Esophagus (tissue), 2 donors: ENCODE data around the gene ERAP2. TPM values are rescaled to one million over a fixed set of nuclear protein-coding genes. Genes with fewer than 3 reads are reported as not detected.

ENCODE experiments used
- H3K27ac ChIP-seq, 2 donors: one replicate each; pipeline ENCODE4 v1.5.1; 2013; ENCODE audit warnings: low read depth in 2 of 2, mild to moderate bottlenecking in 2 of 2, inconsistent platforms in 1 of 2, low read length in 1 of 2, moderate library complexity in 1 of 2
- H3K27me3 ChIP-seq, 2 donors: one replicate each; pipeline ENCODE4 v1.6.1; 2013; ENCODE audit warnings: low read length in 2 of 2, control low read depth in 1 of 2, mild to moderate bottlenecking in 1 of 2; ENCODE audit not compliant: insufficient read depth in 2 of 2, control insufficient read depth in 1 of 2
- H3K36me3 ChIP-seq, 2 donors: one replicate each; pipeline ENCODE4 v1.6.1; 2013; ENCODE audit warnings: low read length in 1 of 2; ENCODE audit not compliant: control insufficient read depth in 2 of 2, insufficient read depth in 2 of 2
- H3K4me1 ChIP-seq, 2 donors: one replicate each; pipeline ENCODE4 v1.6.1; 2013; ENCODE audit warnings: low read length in 1 of 2; ENCODE audit not compliant: control insufficient read depth in 2 of 2, insufficient read depth in 2 of 2
- H3K4me3 ChIP-seq, 2 donors: one replicate each; pipeline ENCODE4 v1.5.1; 2013; ENCODE audit warnings: low read length in 2 of 2, mild to moderate bottlenecking in 2 of 2, low read depth in 1 of 2, moderate library complexity in 1 of 2
- H3K9me3 ChIP-seq, 2 donors: one replicate each; pipeline ENCODE4 v1.6.1; 2013; ENCODE audit warnings: mild to moderate bottlenecking in 2 of 2, low read depth in 1 of 2, low read length in 1 of 2, moderate library complexity in 1 of 2; ENCODE audit not compliant: control insufficient read depth in 2 of 2, insufficient read depth in 1 of 2
- WGBS, 2 donors: extraction: QIAGEN DNeasy Blood & Tissue Kit; methylation state at CpG; one replicate each; pipeline ENCODE4 v1.1.7; 2013; 5-methylcytosine and 5-hydroxymethylcytosine counted together
- polyA plus RNA-seq, 2 donors: library from polyadenylated mRNA; stranded (reverse); fragments of 200-250 nt; gene quantifications; one replicate each; pipeline ENCODE4 v1.2.3, GENCODE V29; 2013
- donor health status: healthy with polysubstance abuse.
- donor health status: Bipolar disorder and iron deficiency.

Gene ERAP2
- polyA plus RNA-seq, 2 donors: 0.64 to 1.8 TPM

GRCh38 chr5:96943799-96944198, 67.5 kb downstream of the ERAP2 start:
- Histone ChIP-seq H3K9me3 (no peaks in the 10 kb centered on the region), H3K4me1 (peaks cover 2% of the 10 kb centered on the region in 2 donors), H3K27me3 (no peaks in the 10 kb centered on the region), H3K27ac (no peak overlapping the region), H3K4me3 (no peak overlapping the region), H3K36me3 (no peaks in the 10 kb centered on the region)
- 86 to 89% methylated on average over 1 of the region's 1 CpG for WGBS, 2 donors

- Histone ChIP-seq H3K9me3 (no peaks in the 10 kb centered on the region), H3K4me1 (peaks cover 2% of the 10 kb centered on the region in 2 donors), H3K36me3 (no peaks in the 10 kb centered on the region), H3K4me3 (no peak overlapping the region), H3K27me3 (no peaks in the 10 kb centered on the region), H3K27ac (no peak overlapping the region)
- 80 to 92% methylated on average over 5 of the region's 5 CpGs for WGBS, 2 donors
Measured at GRCh38 chr5:96945144-96945897, 69.0 kb downstream of the ERAP2 start.

- Histone ChIP-seq H3K4me1 (peaks cover 2% of the 10 kb centered on the region in 2 donors), H3K27me3 (no peaks in the 10 kb centered on the region), H3K27ac (no peak overlapping the region), H3K9me3 (no peaks in the 10 kb centered on the region), H3K4me3 (no peak overlapping the region), H3K36me3 (no peaks in the 10 kb centered on the region)
- WGBS, 2 donors: 76 to 81% methylated on average over 3 of the region's 3 CpGs
Measured at GRCh38 chr5:96946381-96946780, 70.1 kb downstream of the ERAP2 start.

- Histone ChIP-seq H3K4me3 (no peak overlapping the region), H3K27ac (no peak overlapping the region), H3K4me1 (no peaks in the 10 kb centered on the region), H3K36me3 (no peaks in the 10 kb centered on the region), H3K27me3 (no peaks in the 10 kb centered on the region), H3K9me3 (no peaks in the 10 kb centered on the region)
- 83% methylated on average over 3 of the region's 3 CpGs for WGBS, 2 donors
Measured at GRCh38 chr5:96952118-96952750, 75.9 kb downstream of the ERAP2 start.

GRCh38 chr5:96952974-96953730, 76.9 kb downstream of the ERAP2 start:
- H3K4me3 ChIP-seq: no peak overlapping the region
- H3K27me3 ChIP-seq: no peaks in the 10 kb centered on the region
- whole genome bisulfite sequencing, 2 donors: 53 to 59% methylated on average over 7 of the region's 7 CpGs
- H3K9me3 ChIP-seq: no peaks in the 10 kb centered on the region
- no peak overlapping the region for H3K27ac ChIP-seq
- no peaks in the 10 kb centered on the region for H3K36me3 ChIP-seq
- no peaks in the 10 kb centered on the region for H3K4me1 ChIP-seq

- H3K9me3 ChIP-seq: no peaks in the 10 kb centered on the region
- H3K4me3 ChIP-seq: no peak overlapping the region
- H3K27me3 ChIP-seq: no peaks in the 10 kb centered on the region
- no peaks in the 10 kb centered on the region for H3K36me3 ChIP-seq
- WGBS, 2 donors: 71 to 81% methylated on average over 4 of the region's 4 CpGs
- no peak overlapping the region for H3K27ac ChIP-seq
- no peaks in the 10 kb centered on the region for H3K4me1 ChIP-seq
Measured at GRCh38 chr5:96957254-96958049, 81.2 kb downstream of the ERAP2 start.

- H3K36me3 ChIP-seq: no peaks in the 10 kb centered on the region
- H3K4me3 ChIP-seq: no peak overlapping the region
- 84 to 87% methylated on average over 5 of the region's 5 CpGs for WGBS, 2 donors
- no peaks in the 10 kb centered on the region for H3K4me1 ChIP-seq
- no peaks in the 10 kb centered on the region for H3K9me3 ChIP-seq
- H3K27me3 ChIP-seq: no peaks in the 10 kb centered on the region
- no peak overlapping the region for H3K27ac ChIP-seq
Measured at GRCh38 chr5:96958977-96959376, 82.7 kb downstream of the ERAP2 start.

GRCh38 chr5:96961053-96961452, 84.8 kb downstream of the ERAP2 start:
- Histone ChIP-seq H3K27me3 (no peaks in the 10 kb centered on the region), H3K4me1 (no peaks in the 10 kb centered on the region), H3K27ac (no peak overlapping the region), H3K9me3 (no peaks in the 10 kb centered on the region), H3K4me3 (no peak overlapping the region), H3K36me3 (no peaks in the 10 kb centered on the region)
- WGBS, 2 donors: 72 to 80% methylated on average over 1 of the region's 1 CpG

GRCh38 chr5:96962540-96962991, 86.3 kb downstream of the ERAP2 start:
- Histone ChIP-seq H3K4me1 (no peaks in the 10 kb centered on the region), H3K27ac (peak overlapping the region in 1 of 2 donors; percentile 2), H3K27me3 (no peaks in the 10 kb centered on the region), H3K36me3 (no peaks in the 10 kb centered on the region), H3K4me3 (no peak overlapping the region), H3K9me3 (no peaks in the 10 kb centered on the region)
- WGBS, 2 donors: 79 to 81% methylated on average over 4 of the region's 4 CpGs
